ENCODE measurements around the gene MCM10. TPM values are rescaled to one million over a fixed set of nuclear protein-coding genes. Genes with fewer than 3 reads are reported as not detected.

MCM10 gene
- total and polyA plus RNA-seq, 2 donors (not counting 3 experiments of a cell fraction or from before 2014, with no cell fraction given) = 3.3 to 31.6 TPM

DNA sequence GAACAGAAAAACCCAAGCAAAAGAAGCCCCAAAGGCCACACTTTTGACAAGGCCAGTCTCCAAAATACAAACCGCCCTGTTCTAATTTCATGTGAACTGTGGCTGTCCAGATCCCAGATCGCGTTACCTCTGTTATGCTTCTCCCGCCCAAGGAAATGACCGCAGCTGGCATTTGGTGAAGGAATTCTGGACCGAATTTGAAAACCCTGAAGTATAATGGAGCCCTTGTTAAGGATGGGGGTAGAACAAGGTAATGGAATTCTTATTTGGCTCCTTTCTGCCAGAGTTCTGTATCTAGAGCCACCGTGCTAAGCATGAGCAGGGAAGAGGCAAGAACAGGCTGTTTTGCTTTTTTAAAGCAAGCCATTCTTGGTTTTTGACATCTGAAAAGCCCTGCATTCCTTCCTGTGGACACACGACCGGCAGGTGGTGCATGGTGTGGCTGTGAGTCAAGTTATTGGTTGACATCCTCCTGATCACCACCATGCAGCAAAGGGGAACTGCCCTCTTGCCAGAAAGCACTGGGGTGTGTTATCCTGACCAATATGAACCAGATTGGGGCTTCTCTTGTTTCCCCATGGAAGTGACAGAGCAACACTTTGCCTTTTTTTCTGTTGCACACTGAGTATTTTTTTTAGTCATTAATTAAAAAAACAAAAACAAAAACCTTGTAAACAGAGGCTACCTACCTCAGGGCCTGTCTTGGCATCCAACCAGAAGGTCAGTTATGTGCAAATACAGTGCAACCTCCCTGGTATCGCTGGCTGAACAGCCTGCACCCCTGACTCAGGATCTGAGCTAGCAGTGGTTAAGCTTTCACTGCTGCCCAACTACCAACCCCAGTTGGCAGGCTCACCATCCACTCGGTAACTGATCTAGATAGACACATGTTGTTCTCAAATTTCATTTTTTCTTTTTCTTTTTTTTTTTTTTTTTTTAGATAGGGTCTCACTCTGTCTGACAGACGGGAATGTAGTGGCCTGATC lies 58.6 kb downstream of the MCM10 start:
- no peak overlapping the region for H3K9ac ChIP-seq (replicated peaks; ENCODE audit: extremely low read depth, insufficient read depth, low read length)
- H3K36me3 ChIP-seq (ENCODE audit: control insufficient read depth in 2 of 2, extremely low read depth in 1 of 2, insufficient read depth in 2 of 2, low read length in 2 of 2) = no peaks in the 10 kb centered on the region
- H3K27me3 ChIP-seq (ENCODE audit: control insufficient read depth in 2 of 2, insufficient read depth in 2 of 2, low read length in 2 of 2) = no peaks in the 10 kb centered on the region
- intact Hi-C loops (cut with micrococcal nuclease) (no loop called here), dilution Hi-C loops (cut with MboI; ENCODE audit: extremely low pct_ligation_motif_present, low sequenced_read_pairs) (no loop called here)
- FAIRE-seq (no peak), DNase-seq (ENCODE audit: low read depth, low spot score) (no peak)
- no peaks in the 10 kb centered on the region for H3K4me1 ChIP-seq (ENCODE audit: control insufficient read depth, extremely low read depth, insufficient read depth, low read length)
- POLR2A ChIA-PET = no interaction called here
- H3K9me3 ChIP-seq (replicated peaks; ENCODE audit: control insufficient read depth, insufficient read depth, low read length) = no peaks in the 10 kb centered on the region
- H3K4me3 ChIP-seq (replicated peaks in 1 of 3; ENCODE audit: insufficient read depth in 1 of 3, low read depth in 1 of 3, low read length in 3 of 3) = no peak overlapping the region
- no peak overlapping the region for H3K4me2 ChIP-seq (ENCODE audit: insufficient read depth, low read length)
- no TSS peak for BruUV-seq (replicated peaks)
- no peaks in the 10 kb centered on the region for H3K9me1 ChIP-seq (replicated peaks; ENCODE audit: control insufficient read depth, extremely low read depth, insufficient read depth, low read length)
- H3K79me2 ChIP-seq (ENCODE audit: control insufficient read depth, insufficient read depth, low read length) = no peaks in the 10 kb centered on the region
- TF ChIP-seq POLR2A (IDR thresholded peaks at IDR 0.05; ENCODE audit: low read depth, low read length) (no peak), JUN (IDR thresholded peaks at IDR 0.05; ENCODE audit: borderline replicate concordance, insufficient read depth, insufficient read length, low read depth) (no peak), FOS (IDR thresholded peaks at IDR 0.05; ENCODE audit: borderline replicate concordance, insufficient read depth, low read length) (no peak)
- TF ChIP-seq, protein P1, sequence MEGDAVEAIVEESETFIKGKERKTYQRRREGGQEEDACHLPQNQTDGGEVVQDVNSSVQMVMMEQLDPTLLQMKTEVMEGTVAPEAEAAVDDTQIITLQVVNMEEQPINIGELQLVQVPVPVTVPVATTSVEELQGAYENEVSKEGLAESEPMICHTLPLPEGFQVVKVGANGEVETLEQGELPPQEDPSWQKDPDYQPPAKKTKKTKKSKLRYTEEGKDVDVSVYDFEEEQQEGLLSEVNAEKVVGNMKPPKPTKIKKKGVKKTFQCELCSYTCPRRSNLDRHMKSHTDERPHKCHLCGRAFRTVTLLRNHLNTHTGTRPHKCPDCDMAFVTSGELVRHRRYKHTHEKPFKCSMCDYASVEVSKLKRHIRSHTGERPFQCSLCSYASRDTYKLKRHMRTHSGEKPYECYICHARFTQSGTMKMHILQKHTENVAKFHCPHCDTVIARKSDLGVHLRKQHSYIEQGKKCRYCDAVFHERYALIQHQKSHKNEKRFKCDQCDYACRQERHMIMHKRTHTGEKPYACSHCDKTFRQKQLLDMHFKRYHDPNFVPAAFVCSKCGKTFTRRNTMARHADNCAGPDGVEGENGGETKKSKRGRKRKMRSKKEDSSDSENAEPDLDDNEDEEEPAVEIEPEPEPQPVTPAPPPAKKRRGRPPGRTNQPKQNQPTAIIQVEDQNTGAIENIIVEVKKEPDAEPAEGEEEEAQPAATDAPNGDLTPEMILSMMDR (IDR thresholded peaks at IDR 0.05; ENCODE audit: extremely low read depth in 1 of 2, insufficient read depth in 1 of 2, low read depth in 1 of 2, low read length in 2 of 2) = peak in 1 of 2 donors; percentile 6
- H3K27ac ChIP-seq (ENCODE audit: insufficient read depth, low read depth, low read length) = no peak overlapping the region
- H2AFZ ChIP-seq (ENCODE audit: low read depth, low read length) = no peak overlapping the region
- CTCF ChIA-PET = interaction anchor here (0.7 to 1.8 kb wide), 4 partner anchors 10 to 84 kb away, joined by 3 to 10 read pairs (median 4); no protein-coding TSS in a partner anchor
- H4K20me1 ChIP-seq (replicated peaks; ENCODE audit: control insufficient read depth, extremely low read depth, insufficient read depth, low read length) = no peaks in the 10 kb centered on the region

All from endothelial cell of umbilical vein (primary cell).